ENCODE results near the gene CFL2. TPM values are rescaled to one million over a fixed set of nuclear protein-coding genes. Genes with fewer than 3 reads are reported as not detected.

Gene CFL2
- total and polyA plus RNA-seq, 2 of the 13 experiments (the other 11 are each of a cell fraction or from before 2014, with no cell fraction given): 114 to 158 TPM

GRCh38 chr14:34742270-34743115 is 28.1 kb upstream of the CFL2 start (continued):
- TF ChIP-seq NAIF1 (CRISPR knock-in tag; IDR thresholded peaks at IDR 0.05; ENCODE audit: borderline replicate concordance) (no peak), ZNF567 (CRISPR knock-in tag; IDR thresholded peaks at IDR 0.05; ENCODE audit: borderline replicate concordance) (no peak), KMT2B (CRISPR knock-in tag; IDR thresholded peaks at IDR 0.05) (no peak), EED (CRISPR knock-in tag; IDR thresholded peaks at IDR 0.05) (peak; percentile 57; the same call in 1 of the 2 replicates), ZNF652 (CRISPR knock-in tag; IDR thresholded peaks at IDR 0.05; ENCODE audit: borderline replicate concordance, low read depth) (no peak), ZSCAN31 (CRISPR knock-in tag; IDR thresholded peaks at IDR 0.05; ENCODE audit: low read depth) (0 out of 2 replicates have a peak, but pooled peaks have one; percentile 30), TP53 (CRISPR knock-in tag; conservative IDR thresholded peaks at IDR 0.05) (no peak), ZNF30 (CRISPR knock-in tag; IDR thresholded peaks at IDR 0.05) (no peak), ZNF660 (CRISPR knock-in tag; IDR thresholded peaks at IDR 0.05; ENCODE audit: borderline replicate concordance, low read depth) (no peak), ZNF383 (CRISPR knock-in tag; IDR thresholded peaks at IDR 0.05; ENCODE audit: borderline replicate concordance) (no peak), HNRNPH1 (optimal IDR thresholded peaks at IDR 0.05; ENCODE audit: low read depth, low read length) (no peak), ZNF562 (CRISPR knock-in tag; IDR thresholded peaks at IDR 0.05; ENCODE audit: borderline replicate concordance) (no peak), BCL6 (CRISPR knock-in tag; IDR thresholded peaks at IDR 0.05) (no peak), NFYB (CRISPR knock-in tag; IDR thresholded peaks at IDR 0.05) (no peak)
- TF ChIP-seq, protein P1, sequence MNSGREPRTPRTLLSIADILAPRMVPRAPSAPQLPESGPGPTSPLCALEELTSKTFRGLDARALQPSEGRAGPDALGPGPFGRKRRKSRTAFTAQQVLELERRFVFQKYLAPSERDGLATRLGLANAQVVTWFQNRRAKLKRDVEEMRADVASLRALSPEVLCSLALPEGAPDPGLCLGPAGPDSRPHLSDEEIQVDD (CRISPR knock-in tag; IDR thresholded peaks at IDR 0.05; ENCODE audit: borderline replicate concordance): no peak

Data from HepG2 (cell line).